HepG2 (cell line): ENCODE data around the gene FANCE. TPM values are rescaled to one million over a fixed set of nuclear protein-coding genes. Genes with fewer than 3 reads are reported as not detected.

Experiments
- AHDC1 ChIP-seq: sonication (generic); formaldehyde crosslinking; IDR thresholded peaks from 2 replicates; pipeline ENCODE4 v1.5.1; 2020; ENCODE audit warnings: mild to moderate bottlenecking, missing genetic modification reagents, borderline replicate concordance
- ATF1 ChIP-seq: IDR thresholded peaks from 2 replicates; pipeline ENCODE4 v1.6.1; 2016; ENCODE audit warnings: mild to moderate bottlenecking, control low read depth
- FOSL2 ChIP-seq: sonication (generic); formaldehyde crosslinking; IDR thresholded peaks from 2 replicates; pipeline ENCODE4 v1.4.0; 2020; ENCODE audit warnings: missing genetic modification reagents
- GABPA ChIP-seq, 2 experiments: IDR thresholded peaks; 2 replicates each; pipeline ENCODE4 v1.6.1; 2011 to 2016; ENCODE audit warnings: low read depth in 2 of 2, low read length in 1 of 2, missing biosample characterization in 1 of 2, missing genetic modification characterization in 1 of 2
- GMEB2 ChIP-seq: IDR thresholded peaks from 2 replicates; pipeline ENCODE4 v1.6.1; 2016; ENCODE audit warnings: missing biosample characterization, missing genetic modification reagents, low read depth
- MAZ ChIP-seq, 2 experiments: sonication (generic) in 1 of 2; formaldehyde crosslinking in 1 of 2; IDR thresholded peaks; 2 replicates each; pipeline versions ENCODE4 v1.5.0 to v1.6.1; 2012 to 2020; ENCODE audit warnings: low read depth in 2 of 2, mild to moderate bottlenecking in 2 of 2, borderline replicate concordance in 1 of 2, improper control_type of control experiment in 1 of 2, low read length in 1 of 2, missing genetic modification reagents in 1 of 2, moderate library complexity in 1 of 2
- PHF5A ChIP-seq: IDR thresholded peaks from one replicate; pipeline ENCODE4 v1.6.1; 2018; ENCODE audit warnings: low read depth, missing genetic modification reagents; ENCODE audit not compliant: unreplicated experiment
- PITX1 ChIP-seq: sonication (generic); formaldehyde crosslinking; IDR thresholded peaks from 2 replicates; pipeline ENCODE4 v1.5.1; 2020; ENCODE audit warnings: mild to moderate bottlenecking, missing genetic modification reagents
- ZKSCAN8 ChIP-seq: IDR thresholded peaks from 2 replicates; pipeline ENCODE4 v1.6.1; 2016; ENCODE audit warnings: borderline replicate concordance, missing genetic modification reagents, missing compliant biosample characterization
- ZNF12 ChIP-seq: sonication (generic); formaldehyde crosslinking; IDR thresholded peaks from 2 replicates; pipeline ENCODE4 v1.5.0; 2020; ENCODE audit warnings: missing genetic modification reagents
- ZNF614 ChIP-seq: IDR thresholded peaks from 2 replicates; pipeline ENCODE4 v1.6.1; 2018; ENCODE audit warnings: missing biosample characterization, missing genetic modification reagents, inconsistent platforms, borderline replicate concordance
- ZNF780A ChIP-seq: sonication (generic); formaldehyde crosslinking; IDR thresholded peaks from 2 replicates; pipeline ENCODE4 v1.8.0; 2022; ENCODE audit warnings: mild to moderate bottlenecking, missing genetic modification reagents, moderate library complexity
- ZNF891 ChIP-seq: sonication (generic); formaldehyde crosslinking; IDR thresholded peaks from 2 replicates; pipeline ENCODE4 v1.5.0; 2020; ENCODE audit warnings: mild to moderate bottlenecking, missing genetic modification reagents
- polyA plus RNA-seq, 8 experiments: library from polyadenylated mRNA; depleted of rRNA in 3 of 8; stranded (reverse) in 7 of 8; unstranded in 1 of 8; fragments of >200 nt; fragmentation: Illumina TruSeq in 4 of 8; extraction: Trizol in 4 of 8; gene quantifications; 2 replicates each; pipeline versions ENCODE4 v1.2.1 to v1.2.3, GENCODE V29; 2011 to 2016; ENCODE audit warnings: low read depth in 4 of 8, missing spikeins in 1 of 8, mixed read lengths in 1 of 8; ENCODE audit not compliant: insufficient read depth in 1 of 8
- total RNA-seq, 5 experiments: library from RNA; depleted of rRNA; stranded (reverse); fragments of >200 nt; fragmentation: Illumina TruSeq; extraction: Trizol; gene quantifications; 2 replicates each; pipeline ENCODE4 v1.2.3, GENCODE V29; 2016; ENCODE audit warnings: low read depth in 1 of 5
- TF ChIP-seq, protein P1 (sequence below): sonication (generic); formaldehyde crosslinking; IDR thresholded peaks from 2 replicates; pipeline ENCODE4 v1.8.0; 2022; ENCODE audit warnings: mild to moderate bottlenecking, missing genetic modification reagents

Gene FANCE
- total and polyA plus RNA-seq, 2 of the 13 experiments (the other 11 are each of a cell fraction or from before 2014, with no cell fraction given): 7.1 to 11.2 TPM

GRCh38 chr6:35415065-35415891 is 36.9 kb upstream of the FANCE start (continued):
- TF ChIP-seq, protein P1, sequence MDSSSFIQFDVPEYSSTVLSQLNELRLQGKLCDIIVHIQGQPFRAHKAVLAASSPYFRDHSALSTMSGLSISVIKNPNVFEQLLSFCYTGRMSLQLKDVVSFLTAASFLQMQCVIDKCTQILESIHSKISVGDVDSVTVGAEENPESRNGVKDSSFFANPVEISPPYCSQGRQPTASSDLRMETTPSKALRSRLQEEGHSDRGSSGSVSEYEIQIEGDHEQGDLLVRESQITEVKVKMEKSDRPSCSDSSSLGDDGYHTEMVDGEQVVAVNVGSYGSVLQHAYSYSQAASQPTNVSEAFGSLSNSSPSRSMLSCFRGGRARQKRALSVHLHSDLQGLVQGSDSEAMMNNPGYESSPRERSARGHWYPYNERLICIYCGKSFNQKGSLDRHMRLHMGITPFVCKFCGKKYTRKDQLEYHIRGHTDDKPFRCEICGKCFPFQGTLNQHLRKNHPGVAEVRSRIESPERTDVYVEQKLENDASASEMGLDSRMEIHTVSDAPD (CRISPR knock-in tag): peak; percentile 95
- TF ChIP-seq AHDC1 (CRISPR knock-in tag): peak; percentile 90; the same call in 1 of the 2 replicates
- TF ChIP-seq PITX1 (CRISPR knock-in tag): peak; percentile 78; the same call in 1 of the 2 replicates
- TF ChIP-seq ATF1 (CRISPR knock-in tag): peak; percentile 86
- no peak for TF ChIP-seq GABPA (IDR thresholded peaks at IDR 0.05; ENCODE audit: low read depth, low read length)
- TF ChIP-seq GABPA (CRISPR knock-in tag; IDR thresholded peaks at IDR 0.05; ENCODE audit: low read depth): peak; percentile 58; the same call in 1 of the 2 replicates
- TF ChIP-seq GMEB2 (CRISPR knock-in tag): no peak; the same call in 1 of the 2 replicates
- TF ChIP-seq ZKSCAN8 (CRISPR knock-in tag): peak; percentile 95
- TF ChIP-seq ZNF780A (CRISPR knock-in tag): 0 out of 2 replicates have a peak, but pooled peaks have one; percentile 50
- TF ChIP-seq PHF5A: peak; percentile 96
- peak; percentile 82 for TF ChIP-seq ZNF614
- TF ChIP-seq ZNF12 (CRISPR knock-in tag): peak; percentile 91
- TF ChIP-seq MAZ (IDR thresholded peaks at IDR 0.05; ENCODE audit: borderline replicate concordance, low read depth, low read length): peak; percentile 37; the same call in 1 of the 2 replicates
- peak; percentile 63 for TF ChIP-seq MAZ (CRISPR knock-in tag; IDR thresholded peaks at IDR 0.05; ENCODE audit: low read depth)
- 0 out of 2 replicates have a peak, but pooled peaks have one; percentile 63 for TF ChIP-seq ZNF891
- peak; percentile 91 for TF ChIP-seq FOSL2 (CRISPR knock-in tag)
